Tibial nerve (tissue), 3 donors: ENCODE data around the gene CTBP2.

ENCODE experiments used
- POLR2A ChIP-seq, 2 donors: fragments of 450-650 bp; IDR thresholded peaks; one replicate each; pipeline ENCODE4 v1.6.1; 2017; ENCODE audit warnings: antibody characterized with exemption in 2 of 2, mild to moderate bottlenecking in 2 of 2, moderate library complexity in 2 of 2
- TF ChIP-seq, protein P1 (sequence below), 5 experiments: fragments of 200-600 bp in 3 of 5; fragments of 450-650 bp in 2 of 5; sonication (generic) in 3 of 5; IDR thresholded peaks; one replicate each; pipeline ENCODE4 v1.5.1; 2016 to 2019; ENCODE audit warnings: antibody characterized with exemption in 5 of 5, mild to moderate bottlenecking in 3 of 5, moderate library complexity in 2 of 5

DNA sequence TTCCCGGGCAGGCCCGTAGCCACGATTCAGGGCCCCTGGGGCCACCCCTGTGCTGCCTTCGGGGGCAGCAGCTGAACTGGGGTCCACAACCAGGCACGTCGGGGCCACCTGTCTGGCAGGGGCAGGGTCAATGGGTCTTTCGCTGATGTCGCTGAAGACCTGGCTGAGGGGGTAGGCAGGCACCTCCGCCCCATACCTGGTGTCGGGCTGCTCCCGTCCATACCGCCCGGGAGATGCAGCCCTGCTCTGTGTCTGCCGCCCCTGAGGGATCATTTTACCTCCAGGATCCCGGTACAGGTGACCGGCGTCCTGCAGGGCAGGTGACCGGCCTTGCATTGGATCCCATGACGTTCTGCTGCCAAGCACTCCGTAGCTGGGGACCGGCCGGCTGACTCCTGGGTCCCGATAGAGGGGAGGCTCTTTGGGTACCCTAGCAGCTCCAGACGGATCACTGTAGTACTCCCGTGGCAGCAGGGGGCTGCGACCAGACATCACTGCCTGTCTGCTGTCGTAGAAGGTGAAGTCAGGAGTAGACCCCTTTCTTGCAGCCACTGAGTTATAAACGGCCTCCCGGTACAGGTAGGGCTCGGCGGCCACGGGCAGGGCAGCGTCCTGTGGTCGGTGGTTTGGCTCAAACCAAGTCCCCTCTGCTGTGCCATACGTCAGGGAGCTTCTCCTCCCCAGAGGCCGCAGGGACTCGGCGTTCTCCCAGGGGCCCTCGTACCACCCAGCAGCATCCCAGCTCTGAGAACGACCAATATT, 133.2 kb downstream of the CTBP2 start:
- TF ChIP-seq, protein P1, sequence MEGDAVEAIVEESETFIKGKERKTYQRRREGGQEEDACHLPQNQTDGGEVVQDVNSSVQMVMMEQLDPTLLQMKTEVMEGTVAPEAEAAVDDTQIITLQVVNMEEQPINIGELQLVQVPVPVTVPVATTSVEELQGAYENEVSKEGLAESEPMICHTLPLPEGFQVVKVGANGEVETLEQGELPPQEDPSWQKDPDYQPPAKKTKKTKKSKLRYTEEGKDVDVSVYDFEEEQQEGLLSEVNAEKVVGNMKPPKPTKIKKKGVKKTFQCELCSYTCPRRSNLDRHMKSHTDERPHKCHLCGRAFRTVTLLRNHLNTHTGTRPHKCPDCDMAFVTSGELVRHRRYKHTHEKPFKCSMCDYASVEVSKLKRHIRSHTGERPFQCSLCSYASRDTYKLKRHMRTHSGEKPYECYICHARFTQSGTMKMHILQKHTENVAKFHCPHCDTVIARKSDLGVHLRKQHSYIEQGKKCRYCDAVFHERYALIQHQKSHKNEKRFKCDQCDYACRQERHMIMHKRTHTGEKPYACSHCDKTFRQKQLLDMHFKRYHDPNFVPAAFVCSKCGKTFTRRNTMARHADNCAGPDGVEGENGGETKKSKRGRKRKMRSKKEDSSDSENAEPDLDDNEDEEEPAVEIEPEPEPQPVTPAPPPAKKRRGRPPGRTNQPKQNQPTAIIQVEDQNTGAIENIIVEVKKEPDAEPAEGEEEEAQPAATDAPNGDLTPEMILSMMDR (IDR thresholded peaks at IDR 0.05): no peak
- TF ChIP-seq POLR2A (IDR thresholded peaks at IDR 0.05): no peak
